HG03354 (cell line): ENCODE measurements around the gene FYB1.
A peak's percentile ranks its signal among the peaks of the same experiment; 100 is the strongest.

Experiments used
- ATAC-seq: cut with Tn5 transposase; IDR thresholded peaks from one replicate; pipeline ENCODE4 v1.9.1; 2021; ENCODE audit warnings: mild to moderate bottlenecking; ENCODE audit not compliant: unreplicated experiment, poor library complexity, severe bottlenecking

Gene FYB1

GRCh38 chr5:39167972-39168342, 51.4 kb downstream of the FYB1 start:
- ATAC-seq = no peak

GRCh38 chr5:39167141-39167971, 52.0 kb downstream of the FYB1 start:
- no peak for ATAC-seq

DNA sequence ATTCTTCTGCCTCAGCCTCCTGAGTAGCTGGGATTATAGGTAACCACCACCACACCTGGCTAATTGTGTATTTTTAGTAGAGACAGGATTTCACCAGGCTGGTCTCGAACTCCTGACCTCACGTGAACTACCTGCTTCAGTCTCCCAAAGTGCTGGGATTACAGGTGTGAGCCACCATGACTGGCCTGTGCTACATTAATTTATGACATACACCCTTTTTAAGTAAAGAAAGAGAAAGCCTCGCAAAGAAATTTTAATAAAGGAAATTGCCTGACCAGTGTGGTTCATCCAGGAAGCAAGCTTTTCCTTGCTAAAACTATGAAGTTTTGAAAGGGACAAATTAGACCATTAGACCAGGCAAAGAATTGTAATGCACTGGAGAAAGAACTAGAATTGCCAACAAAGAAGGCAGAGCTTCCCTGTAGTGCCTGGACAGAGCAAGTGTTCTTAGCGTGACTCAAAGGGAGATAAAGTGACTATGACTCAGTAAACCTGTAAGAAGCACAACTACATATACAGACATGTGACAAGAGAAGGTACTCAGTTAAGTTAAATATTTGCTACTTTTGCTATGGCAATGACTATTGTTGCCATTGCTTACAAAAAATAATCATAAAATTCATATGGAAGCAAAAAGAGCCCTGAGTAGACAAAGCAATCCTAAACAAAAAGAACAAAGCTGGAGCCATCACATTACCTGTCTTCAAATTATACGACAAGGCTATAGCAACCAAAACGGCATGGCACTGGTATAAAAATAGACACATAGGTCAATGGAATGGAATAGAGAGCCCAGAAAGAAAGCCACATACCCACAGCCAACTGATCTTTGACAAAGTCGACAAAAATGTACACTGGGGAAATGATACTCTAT, 54.6 kb downstream of the FYB1 start:
- ATAC-seq = peak; percentile 78

- ATAC-seq = no peak
These were observed 55.3 kb downstream of the FYB1 start for GRCh38 chr5:39164016-39164415.

DNA sequence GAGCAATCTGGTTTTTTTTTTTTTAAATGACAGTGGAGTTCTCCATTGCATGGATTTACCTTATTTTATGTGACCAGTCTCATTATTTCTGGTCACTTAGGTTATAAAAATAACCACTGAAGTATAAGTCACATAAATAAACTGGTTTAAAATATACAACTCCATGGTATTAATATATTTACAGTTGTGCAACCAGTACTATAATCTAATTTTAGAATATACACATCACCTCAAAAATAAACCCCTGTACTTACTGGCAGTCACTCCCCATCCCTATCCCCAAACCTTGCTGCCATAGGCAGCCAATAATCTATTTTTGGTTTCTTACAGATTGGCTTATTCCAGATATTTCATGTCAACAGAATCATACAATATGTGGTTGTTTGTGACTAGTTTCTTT, 57.8 kb downstream of the FYB1 start:
- ATAC-seq = no peak

DNA sequence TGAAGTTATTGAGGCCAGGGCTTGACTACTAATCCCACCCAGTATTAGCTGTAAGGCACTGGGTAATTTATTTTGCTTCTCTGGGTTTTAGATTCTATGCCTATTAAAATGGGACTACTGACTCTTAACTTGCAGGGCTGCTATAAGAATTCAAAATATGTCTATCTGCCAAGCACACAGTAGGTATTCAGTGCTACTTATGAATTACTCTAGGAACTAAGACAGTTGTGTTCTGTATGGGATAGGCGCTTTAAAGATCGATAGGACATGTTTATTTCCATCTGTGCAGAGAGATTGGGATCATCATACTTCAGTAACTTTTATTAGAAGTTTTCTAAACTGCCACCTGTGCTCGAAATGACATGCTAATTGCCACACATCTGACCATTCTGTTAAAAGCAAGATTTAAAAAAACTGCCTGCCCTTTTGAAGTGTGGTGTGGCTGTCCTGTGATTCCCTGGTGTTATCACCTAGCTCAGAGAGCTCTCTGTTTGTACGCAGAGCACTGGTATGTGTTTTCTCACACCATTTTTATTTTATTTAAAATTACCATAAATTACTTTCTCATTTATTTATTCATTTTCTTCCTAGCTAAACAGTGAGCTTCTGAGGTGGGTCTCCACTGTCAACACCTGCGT, 58.7 kb downstream of the FYB1 start:
- no peak for ATAC-seq

GRCh38 chr5:39159811-39160490, 59.4 kb downstream of the FYB1 start:
- no peak for ATAC-seq

DNA sequence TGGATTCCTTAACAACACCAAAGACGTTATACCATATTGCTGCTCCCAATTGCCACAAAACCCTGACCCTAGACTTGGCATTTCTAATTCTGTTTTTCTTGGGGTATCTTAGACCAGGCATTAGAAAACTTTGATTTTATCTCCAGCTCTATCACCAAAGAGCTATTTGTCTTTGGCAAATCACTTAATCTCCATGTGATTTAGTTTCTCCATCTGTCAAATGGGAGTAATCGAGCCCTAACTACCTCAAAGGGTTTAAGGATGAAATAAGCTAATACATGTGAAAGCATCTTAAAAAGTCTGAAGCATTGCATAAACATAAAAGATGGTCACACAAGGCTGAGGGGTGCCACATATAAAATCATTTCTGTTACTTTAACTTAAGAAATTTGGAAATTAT, 60.6 kb downstream of the FYB1 start:
- ATAC-seq = no peak

DNA sequence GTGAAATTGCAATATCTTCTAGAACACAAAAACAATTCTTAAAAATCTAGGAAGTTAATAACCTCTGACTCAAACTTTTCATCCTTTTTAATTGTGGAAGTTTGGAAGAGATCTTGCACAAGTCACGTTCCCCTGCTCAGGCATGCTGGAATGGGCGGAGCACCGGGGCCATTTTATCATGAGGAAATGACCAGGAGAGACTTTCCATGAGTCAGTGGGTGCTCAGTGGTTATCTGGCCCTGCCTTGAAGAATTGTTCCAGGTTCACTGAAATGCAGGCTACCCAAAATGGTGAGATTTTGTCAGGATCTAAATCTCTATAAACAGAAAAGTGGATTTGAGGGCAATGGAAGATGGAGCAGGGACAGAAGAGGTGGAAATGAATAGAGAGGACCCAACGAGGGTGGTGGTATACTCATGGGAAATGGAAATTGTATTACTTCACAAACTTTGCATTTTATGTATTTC, 61.2 kb downstream of the FYB1 start:
- ATAC-seq = no peak

GRCh38 chr5:39157701-39158100, 61.7 kb downstream of the FYB1 start:
- no peak for ATAC-seq

DNA sequence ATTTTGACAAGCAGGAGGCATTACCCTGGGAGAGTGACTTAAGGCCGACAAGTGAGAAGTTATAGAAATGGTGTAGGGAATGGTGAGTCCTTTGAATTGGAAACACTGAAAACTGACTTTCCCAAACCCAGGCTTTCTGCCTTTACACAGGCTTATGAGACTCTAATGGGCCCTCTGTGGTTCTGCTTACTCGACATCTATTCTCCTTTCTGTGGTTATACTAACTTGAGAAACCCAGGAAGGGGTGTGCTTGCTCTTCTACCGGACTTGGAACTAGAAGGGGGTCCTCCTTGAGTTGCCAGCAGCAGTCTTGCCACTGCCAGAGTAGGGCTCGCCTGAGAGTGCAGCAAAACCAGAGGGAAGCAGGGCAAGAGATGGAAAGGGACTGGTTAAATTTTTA, 63.3 kb downstream of the FYB1 start:
- no peak for ATAC-seq

- no peak for ATAC-seq
These were observed 67.6 kb downstream of the FYB1 start for GRCh38 chr5:39151745-39152144.

- ATAC-seq = no peak
These were observed 69.4 kb downstream of the FYB1 start for GRCh38 chr5:39149966-39150365.

GRCh38 chr5:39148983-39149534, 70.3 kb downstream of the FYB1 start:
- ATAC-seq = peak; percentile 47

GRCh38 chr5:39146831-39147540, 72.4 kb downstream of the FYB1 start:
- no peak for ATAC-seq

- ATAC-seq = no peak
These were observed 76.1 kb downstream of the FYB1 start for GRCh38 chr5:39143151-39143860.

DNA sequence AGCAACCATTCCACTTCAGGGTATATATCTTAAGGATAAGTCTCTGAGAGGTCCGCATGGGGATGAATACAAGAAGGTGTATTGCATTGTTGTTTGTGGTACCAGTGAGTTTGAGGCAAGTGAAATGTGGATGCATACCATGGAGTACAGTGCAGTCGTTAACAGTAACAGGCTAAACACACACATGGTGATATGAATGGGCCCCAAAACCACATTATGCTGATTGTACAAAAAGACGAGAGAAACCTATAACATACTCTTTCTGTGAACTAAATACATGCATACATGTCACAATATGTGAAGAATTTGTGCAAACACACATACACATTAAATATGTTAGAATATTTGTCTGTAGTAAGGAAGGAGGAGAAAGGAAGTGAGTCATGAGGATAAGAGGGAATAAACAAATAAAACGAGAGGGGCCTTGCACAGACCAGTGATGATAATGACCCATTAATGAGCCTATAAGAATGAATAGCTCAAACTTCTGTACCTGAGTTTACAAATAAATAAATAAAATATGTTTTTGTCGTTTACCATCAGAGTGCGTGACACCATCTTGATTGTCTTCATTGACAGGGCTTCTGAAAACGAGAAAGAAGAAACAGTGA, 78.7 kb downstream of the FYB1 start:
- ATAC-seq = no peak

DNA sequence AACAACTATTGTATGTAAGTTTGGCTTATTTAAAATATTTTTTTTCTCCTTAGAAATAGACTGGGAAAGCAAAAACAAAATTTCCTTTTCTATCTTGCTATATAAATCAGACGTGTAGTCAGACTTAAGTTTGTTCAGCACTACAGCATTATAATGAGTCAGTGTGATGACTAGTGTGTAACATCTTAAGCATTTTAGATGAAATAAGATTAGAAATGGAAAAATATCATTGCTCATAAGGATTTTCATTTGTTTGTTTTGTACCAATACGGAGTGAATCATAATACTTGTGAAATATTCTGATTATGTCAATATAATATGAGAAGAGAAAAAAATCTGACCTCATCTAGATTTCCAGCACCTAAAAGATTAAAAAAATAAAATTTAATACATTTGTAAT, 80.5 kb downstream of the FYB1 start:
- no peak for ATAC-seq
